GM12878 (cell line): ENCODE data around the gene MYBL2. TPM values are rescaled to one million over a fixed set of nuclear protein-coding genes. Genes with fewer than 3 reads are reported as not detected.

ENCODE experiments used
- ATAC-seq: fragments of 200-7000 bp; cut with Tn5 transposase; 3 replicates; pipeline ENCODE4 v1.9.1; 2020; ENCODE audit warnings: mild to moderate bottlenecking, moderate library complexity
- BruUV-seq: library from RNA; stranded (reverse); fragments of 400-500 nt; replicated peaks from 2 replicates; lab custom pipeline; 2021; lab: Mats Ljungman, UMichigan
- CTCF ChIA-PET: fragments of 300-600 bp; sonication (Branson Sonifier 250); formaldehyde crosslinking; extraction: SDS; loops from one replicate; lab custom pipeline; 2021; ENCODE audit warnings: inconsistent platforms; lab: Yijun Ruan, JAX
- POLR2A ChIA-PET: fragments of 350-600 bp; formaldehyde crosslinking; extraction: SDS; loops from one replicate; lab custom pipeline; 2021; ENCODE audit warnings: inconsistent platforms; lab: Charles Lee
- RAD21 ChIA-PET: fragments of 300-600 bp; sonication (Branson Sonifier 250); formaldehyde crosslinking; loops from one replicate; lab custom pipeline; 2023; ENCODE audit warnings: antibody characterized with exemption; ENCODE audit not compliant: unreplicated experiment; lab: Charles Lee
- SMC1A ChIA-PET: fragments of 300-600 bp; sonication (Branson Sonifier 250); formaldehyde crosslinking; loops from one replicate; lab custom pipeline; 2023; ENCODE audit not compliant: unreplicated experiment, uncharacterized antibody; lab: Charles Lee
- DNase-seq: peaks from one replicate; pipeline ENCODE4 v3.0.0-alpha.2; 2011; ENCODE audit warnings: low read depth, low spot score
- FAIRE-seq: peaks from 3 replicates; lab custom pipeline; 2011; peaks lifted over from hg19 to GRCh38; lab: Jason Lieb, UNC
- H2AFZ ChIP-seq: 2 replicates; pipeline ENCODE4 v1.6.0; 2011; ENCODE audit warnings: low read depth, low read length, control low read depth; ENCODE audit not compliant: control insufficient read depth
- H3K27ac ChIP-seq: 2 replicates; pipeline ENCODE4 v1.5.1; 2011; ENCODE audit warnings: control low read depth; ENCODE audit not compliant: control insufficient read depth, insufficient read depth
- H3K27me3 ChIP-seq, 2 experiments: replicated peaks in 1 of 2; 2 replicates each; pipeline versions ENCODE4 v1.6.0 to v1.6.1; 2011; ENCODE audit warnings: low read length in 1 of 2; ENCODE audit not compliant: control insufficient read depth in 2 of 2, insufficient read depth in 2 of 2
- H3K36me3 ChIP-seq, 2 experiments: 2 replicates each; pipeline ENCODE4 v1.5.1; 2011; ENCODE audit warnings: low read length in 1 of 2; ENCODE audit not compliant: control insufficient read depth in 2 of 2, insufficient read depth in 2 of 2
- H3K4me1 ChIP-seq: 2 replicates; pipeline ENCODE4 v1.6.1; 2011; ENCODE audit warnings: mild to moderate bottlenecking, low read length, moderate library complexity, mixed read lengths; ENCODE audit not compliant: control insufficient read depth, insufficient read depth
- H3K4me2 ChIP-seq: 2 replicates; pipeline ENCODE4 v1.6.0; 2011; ENCODE audit warnings: control low read depth; ENCODE audit not compliant: control insufficient read depth, insufficient read depth
- H3K4me3 ChIP-seq: fragments of 200-600 bp; sonication (generic); 2 replicates; pipeline ENCODE4 v1.5.1; 2016
- H3K79me2 ChIP-seq: 2 replicates; pipeline ENCODE4 v1.6.0; 2011; ENCODE audit warnings: low read length; ENCODE audit not compliant: control insufficient read depth, insufficient read depth
- H3K9ac ChIP-seq: 2 replicates; pipeline ENCODE4 v1.8.0; 2011; ENCODE audit warnings: low read length, control low read depth, mixed read lengths; ENCODE audit not compliant: control insufficient read depth, insufficient read depth
- H3K9me3 ChIP-seq: replicated peaks from 3 replicates; pipeline ENCODE4 v1.5.1; 2011; ENCODE audit warnings: mild to moderate bottlenecking, low read length; ENCODE audit not compliant: control insufficient read depth, insufficient read depth
- H4K20me1 ChIP-seq: 2 replicates; pipeline ENCODE4 v1.6.0; 2011; ENCODE audit not compliant: control insufficient read depth, insufficient read depth
- ESRRA ChIP-seq: IDR thresholded peaks from 2 replicates; pipeline ENCODE4 v1.6.1; 2012; ENCODE audit warnings: mild to moderate bottlenecking, low read length, improper control_type of control experiment
- FOS ChIP-seq: IDR thresholded peaks from 3 replicates; pipeline ENCODE4 v1.6.1; 2011; ENCODE audit warnings: borderline replicate concordance; ENCODE audit not compliant: insufficient read length; ENCODE audit errors: extremely low read depth
- NKRF ChIP-seq: fragments of 450-650 bp; conservative IDR thresholded peaks from 2 replicates; pipeline ENCODE4 v1.6.1; 2017; ENCODE audit warnings: mild to moderate bottlenecking, moderate library complexity
- WGBS: methylation state at CpG from one replicate; pipeline ENCODE4 v1.1.6; 2016; ENCODE audit warnings: low lambda C conversion rate; ENCODE audit not compliant: insufficient replicate concordance, insufficient coverage; ENCODE audit errors: missing lambda C conversion rate; 5-methylcytosine and 5-hydroxymethylcytosine counted together
- in situ Hi-C: fragments of 300-500 bp; cut with MboI; formaldehyde crosslinking; loops from 9 replicates; pipeline ENCODE4 v1.14.3; 2018; ENCODE audit warnings: mixed read lengths
- intact Hi-C: fragments of 100-400 bp; cut with micrococcal nuclease; formaldehyde crosslinking; loops from one replicate; pipeline ENCODE4 v1.14.2; 2022; ENCODE audit not compliant: unreplicated experiment
- polyA plus RNA-seq, 11 experiments: library from polyadenylated mRNA; depleted of rRNA in 4 of 11; unstranded in 6 of 11; stranded (reverse) in 5 of 11; fragments of >200 nt; fragmentation: Nextera tagmentation in 4 of 11; fragmentation: Illumina TruSeq in 1 of 11; extraction: Ambion mirVana in 4 of 11; extraction: Trizol in 1 of 11; gene quantifications; 1 replicate in 1 of 11; 2 replicates in 10 of 11; pipeline versions ENCODE4 v1.2.1 to v1.2.3, GENCODE V29; 2011 to 2016; ENCODE audit warnings: inconsistent platforms in 2 of 11, missing spikeins in 2 of 11, low read depth in 1 of 11
- total RNA-seq, 4 experiments: library from RNA; depleted of rRNA in 3 of 4; stranded (reverse); fragments of >200 nt in 3 of 4; fragmentation: Illumina TruSeq in 1 of 4; extraction: Trizol in 1 of 4; gene quantifications; 2 replicates each; pipeline versions ENCODE4 v1.2.1 to v1.2.3, GENCODE V29; 2013 to 2021
- TF ChIP-seq, protein P1 (sequence below): fragments of 450-650 bp; IDR thresholded peaks from 2 replicates; pipeline ENCODE4 v1.6.1; 2018; ENCODE audit warnings: borderline replicate concordance, mild to moderate bottlenecking; ENCODE audit not compliant: partially characterized antibody
- TF ChIP-seq, protein P2 (sequence below): IDR thresholded peaks from 2 replicates; pipeline ENCODE4 v1.6.1; 2012; ENCODE audit warnings: low read depth, low read length, improper control_type of control experiment

The MYBL2 gene
- total and polyA plus RNA-seq, 10 of the 15 experiments (the other 5 are each of a cell fraction or from before 2014, with no cell fraction given), result 4.5 to 213 (median 74.2) TPM

- no TSS peak for BruUV-seq
- in situ Hi-C loops, result no loop called here
- CTCF ChIA-PET, result interaction anchor here (1.3 to 2.6 kb wide), 3 partner anchors 10 to 27 kb away, joined by 3 to 9 read pairs (median 8); no protein-coding TSS in a partner anchor
Measured at GRCh38 chr20:43723186-43723585, 56.3 kb downstream of the MYBL2 start.

More at GRCh38 chr20:43723186-43723585, 56.3 kb downstream of the MYBL2 start:
- intact Hi-C loops, result no loop called here
- FAIRE-seq, result no peak
- H3K27me3 ChIP-seq, result no peaks in the 10 kb centered on the region
- no peak overlapping the region for H3K27ac ChIP-seq
- H3K9ac ChIP-seq, result no peak overlapping the region
- SMC1A ChIA-PET, result interaction anchor here (0.8 to 2.2 kb wide), 6 partner anchors 9 to 366 kb away, joined by 3 to 7 read pairs (median 4); no protein-coding TSS in a partner anchor
- POLR2A ChIA-PET, result interaction anchor here (0.6 kb wide), 1 partner anchor 604 kb away, joined by 3 read pairs; no protein-coding TSS in a partner anchor
- no peak overlapping the region for H3K4me3 ChIP-seq
- H3K4me1 ChIP-seq, result peaks cover 4% of the 10 kb centered on the region; the same call in 1 of the 2 replicates
- no peak overlapping the region for H2AFZ ChIP-seq
- no peak for DNase-seq
- no peaks in the 10 kb centered on the region; the same call in 1 of the 3 replicates for H3K9me3 ChIP-seq
- 77% methylated on average over 3 of the region's 4 CpGs for WGBS
- no peaks in the 10 kb centered on the region for H3K79me2 ChIP-seq
- no peaks in the 10 kb centered on the region; a peak in 1 of 4 replicates for H3K36me3 ChIP-seq
- H4K20me1 ChIP-seq, result no peaks in the 10 kb centered on the region
- RAD21 ChIA-PET, result interaction anchor here (0.7 to 1.0 kb wide), 2 partner anchors 55 to 64 kb away, joined by 3 to 4 read pairs; no protein-coding TSS in a partner anchor
- ATAC-seq, result no peak
- TF ChIP-seq NKRF (no peak), FOS (no peak), ESRRA (no peak)
- TF ChIP-seq, protein P1, sequence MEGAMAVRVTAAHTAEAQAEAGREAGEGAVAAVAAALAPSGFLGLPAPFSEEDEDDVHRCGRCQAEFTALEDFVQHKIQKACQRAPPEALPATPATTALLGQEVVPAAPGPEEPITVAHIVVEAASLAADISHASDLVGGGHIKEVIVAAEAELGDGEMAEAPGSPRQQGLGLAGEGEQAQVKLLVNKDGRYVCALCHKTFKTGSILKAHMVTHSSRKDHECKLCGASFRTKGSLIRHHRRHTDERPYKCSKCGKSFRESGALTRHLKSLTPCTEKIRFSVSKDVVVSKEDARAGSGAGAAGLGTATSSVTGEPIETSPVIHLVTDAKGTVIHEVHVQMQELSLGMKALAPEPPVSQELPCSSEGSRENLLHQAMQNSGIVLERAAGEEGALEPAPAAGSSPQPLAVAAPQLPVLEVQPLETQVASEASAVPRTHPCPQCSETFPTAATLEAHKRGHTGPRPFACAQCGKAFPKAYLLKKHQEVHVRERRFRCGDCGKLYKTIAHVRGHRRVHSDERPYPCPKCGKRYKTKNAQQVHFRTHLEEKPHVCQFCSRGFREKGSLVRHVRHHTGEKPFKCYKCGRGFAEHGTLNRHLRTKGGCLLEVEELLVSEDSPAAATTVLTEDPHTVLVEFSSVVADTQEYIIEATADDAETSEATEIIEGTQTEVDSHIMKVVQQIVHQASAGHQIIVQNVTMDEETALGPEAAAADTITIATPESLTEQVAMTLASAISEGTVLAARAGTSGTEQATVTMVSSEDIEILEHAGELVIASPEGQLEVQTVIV, result no peak
- TF ChIP-seq, protein P2, sequence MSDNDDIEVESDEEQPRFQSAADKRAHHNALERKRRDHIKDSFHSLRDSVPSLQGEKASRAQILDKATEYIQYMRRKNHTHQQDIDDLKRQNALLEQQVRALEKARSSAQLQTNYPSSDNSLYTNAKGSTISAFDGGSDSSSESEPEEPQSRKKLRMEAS, result no peak
- H3K4me2 ChIP-seq, result no peak overlapping the region
